Peyer's patch (tissue), 4 donors: ENCODE measurements around the gene GPR21.

Source experiments
- CTCF ChIP-seq, 6 experiments: fragments of 450-650 bp in 4 of 6; fragments of 200-600 bp in 2 of 6; sonication (generic) in 1 of 6; IDR thresholded peaks; one replicate each; pipeline ENCODE4 v1.5.1; 2017 to 2019; ENCODE audit warnings: antibody characterized with exemption in 6 of 6, mild to moderate bottlenecking in 3 of 6, moderate library complexity in 1 of 6
- POLR2A ChIP-seq, 2 donors: fragments of 450-650 bp; IDR thresholded peaks; one replicate each; pipeline ENCODE4 v1.5.1; 2017; ENCODE audit warnings: antibody characterized with exemption in 2 of 2, mild to moderate bottlenecking in 2 of 2, moderate library complexity in 2 of 2

- no peak for TF ChIP-seq POLR2A (IDR thresholded peaks at IDR 0.05)
- TF ChIP-seq CTCF (IDR thresholded peaks at IDR 0.05), result no peak
Measured at GRCh38 chr9:122988920-122989621, 44.4 kb upstream of the GPR21 start.
